Endothelial cell of umbilical vein (primary cell): ENCODE data around the gene PPP1R3A. TPM values are rescaled to one million over a fixed set of nuclear protein-coding genes. Genes with fewer than 3 reads are reported as not detected.

ENCODE experiments used
- BruUV-seq: library from RNA; stranded (reverse); fragments of 400-500 nt; replicated peaks from 2 replicates; lab custom pipeline; 2021; lab: Mats Ljungman, UMichigan
- CTCF ChIA-PET: fragments of 300-600, 350-600 bp; sonication (Branson Sonifier 250); formaldehyde crosslinking; loops from one replicate; lab custom pipeline; 2021; ENCODE audit warnings: antibody characterized with exemption, inconsistent platforms; lab: Charles Lee
- POLR2A ChIA-PET: fragments of 300-600, 350-600 bp; sonication (Branson Sonifier 250); formaldehyde crosslinking; loops from one replicate; lab custom pipeline; 2021; ENCODE audit warnings: antibody characterized with exemption, inconsistent platforms; lab: Charles Lee
- DNase-seq: peaks from one replicate; pipeline ENCODE4 v3.0.0-alpha.2; 2011; ENCODE audit warnings: low read depth, low spot score
- FAIRE-seq: peaks from 2 replicates; lab custom pipeline; 2011; peaks lifted over from hg19 to GRCh38; lab: Jason Lieb, UNC
- H2AFZ ChIP-seq: 2 replicates; pipeline ENCODE4 v1.6.0; 2012; ENCODE audit warnings: low read depth, low read length, control low read depth, inconsistent platforms
- H3K27ac ChIP-seq: 2 replicates; pipeline ENCODE4 v1.5.1; 2011; ENCODE audit warnings: low read depth, mild to moderate bottlenecking, control low read depth, low read length, moderate library complexity; ENCODE audit not compliant: insufficient read depth
- H3K27me3 ChIP-seq, 2 experiments: 2 replicates each; pipeline versions ENCODE4 v1.6.0 to v1.6.1; 2011; ENCODE audit warnings: low read length in 2 of 2, mixed read lengths in 1 of 2; ENCODE audit not compliant: control insufficient read depth in 2 of 2, insufficient read depth in 2 of 2
- H3K36me3 ChIP-seq, 2 experiments: 2 replicates in 1 of 2; 3 replicates in 1 of 2; pipeline ENCODE4 v1.5.1; 2011; ENCODE audit warnings: low read length in 2 of 2, mild to moderate bottlenecking in 1 of 2, moderate library complexity in 1 of 2; ENCODE audit not compliant: control insufficient read depth in 2 of 2, insufficient read depth in 2 of 2; ENCODE audit errors: extremely low read depth in 1 of 2
- H3K4me1 ChIP-seq: 3 replicates; pipeline ENCODE4 v1.5.1; 2011; ENCODE audit warnings: mild to moderate bottlenecking, low read length; ENCODE audit not compliant: control insufficient read depth, insufficient read depth; ENCODE audit errors: extremely low read depth
- H3K4me2 ChIP-seq: 2 replicates; pipeline ENCODE4 v1.6.1; 2011; ENCODE audit warnings: low read length, control low read depth, mixed read lengths; ENCODE audit not compliant: insufficient read depth
- H3K4me3 ChIP-seq, 3 experiments: fragments of 200-600 bp in 1 of 3; sonication (generic), shearing (Covaris generic) in 1 of 3; replicated peaks in 1 of 3; 2 replicates each; pipeline ENCODE4 v1.5.1; 2011 to 2016; ENCODE audit warnings: control low read depth in 3 of 3, low read length in 3 of 3, mild to moderate bottlenecking in 2 of 3, inconsistent platforms in 1 of 3, low read depth in 1 of 3, moderate library complexity in 1 of 3; ENCODE audit not compliant: insufficient read depth in 1 of 3
- H3K79me2 ChIP-seq: 2 replicates; pipeline ENCODE4 v1.6.0; 2012; ENCODE audit warnings: low read length, inconsistent platforms; ENCODE audit not compliant: control insufficient read depth, insufficient read depth
- H3K9ac ChIP-seq: replicated peaks from 2 replicates; pipeline ENCODE3; 2011; ENCODE audit warnings: low read length, control low read depth; ENCODE audit not compliant: insufficient read depth; ENCODE audit errors: extremely low read depth
- H3K9me1 ChIP-seq: replicated peaks from 3 replicates; pipeline ENCODE4 v1.6.0; 2011; ENCODE audit warnings: mild to moderate bottlenecking, low read length; ENCODE audit not compliant: control insufficient read depth, insufficient read depth; ENCODE audit errors: extremely low read depth
- H3K9me3 ChIP-seq: replicated peaks from 2 replicates; pipeline ENCODE4 v1.5.1; 2012; ENCODE audit warnings: low read length, inconsistent platforms; ENCODE audit not compliant: control insufficient read depth, insufficient read depth
- H4K20me1 ChIP-seq: replicated peaks from 2 replicates; pipeline ENCODE3; 2011; ENCODE audit warnings: mild to moderate bottlenecking, low read length; ENCODE audit not compliant: control insufficient read depth, insufficient read depth; ENCODE audit errors: extremely low read depth
- CTCF ChIP-seq, 2 donors: IDR thresholded peaks; 1 replicate in 1 of 2; 2 replicates in 1 of 2; pipeline ENCODE4 v1.5.1; 2011; ENCODE audit warnings: low read length in 2 of 2, mild to moderate bottlenecking in 2 of 2, moderate library complexity in 2 of 2, control low read depth in 1 of 2, inconsistent platforms in 1 of 2, low read depth in 1 of 2; ENCODE audit not compliant: insufficient read depth in 1 of 2; ENCODE audit errors: extremely low read depth in 1 of 2
- EZH2 ChIP-seq: IDR thresholded peaks from 2 replicates; pipeline ENCODE4 v1.6.1; 2012; ENCODE audit warnings: borderline replicate concordance, low read depth, mild to moderate bottlenecking, moderate library complexity, low read length, inconsistent platforms; ENCODE audit not compliant: severe bottlenecking
- FOS ChIP-seq: IDR thresholded peaks from 2 replicates; pipeline ENCODE4 v1.6.1; 2011; ENCODE audit warnings: mild to moderate bottlenecking, low read length, moderate library complexity, borderline replicate concordance; ENCODE audit not compliant: insufficient read depth
- GATA2 ChIP-seq: IDR thresholded peaks from 2 replicates; pipeline ENCODE4 v1.7.0; 2011; ENCODE audit warnings: low read depth, mild to moderate bottlenecking, moderate library complexity, mixed read lengths, low read length; ENCODE audit not compliant: insufficient read length, insufficient read depth
- JUN ChIP-seq: IDR thresholded peaks from 2 replicates; pipeline ENCODE4 v1.6.1; 2011; ENCODE audit warnings: borderline replicate concordance, low read depth; ENCODE audit not compliant: insufficient read length, insufficient read depth
- MAX ChIP-seq: IDR thresholded peaks from 2 replicates; pipeline ENCODE4 v1.6.1; 2011; ENCODE audit not compliant: insufficient read depth, insufficient read length
- MYC ChIP-seq: IDR thresholded peaks from one replicate; pipeline ENCODE4 v1.6.1; 2011; ENCODE audit warnings: mild to moderate bottlenecking, low read depth, low read length
- POLR2A ChIP-seq: IDR thresholded peaks from 2 replicates; pipeline ENCODE4 v1.6.1; 2012; ENCODE audit warnings: low read depth, mild to moderate bottlenecking, control low read depth, low read length
- POLR2AphosphoS5 ChIP-seq: IDR thresholded peaks from 2 replicates; pipeline ENCODE4 v1.6.1; 2012; ENCODE audit warnings: low read depth, mild to moderate bottlenecking, control low read depth, low read length, moderate library complexity; ENCODE audit not compliant: insufficient read depth
- dilution Hi-C: fragments of 300-500 bp; cut with MboI; formaldehyde crosslinking; loops from one replicate; pipeline ENCODE4 v1.15.0; 2019; ENCODE audit warnings: low sequenced_read_pairs; ENCODE audit not compliant: extremely low pct_ligation_motif_present
- intact Hi-C: fragments of 100-400 bp; cut with micrococcal nuclease; formaldehyde crosslinking; loops from one replicate; pipeline ENCODE4 v1.10.0; 2022
- polyA plus RNA-seq, 4 experiments: library from polyadenylated mRNA; depleted of rRNA in 3 of 4; stranded (reverse) in 3 of 4; unstranded in 1 of 4; fragments of >200 nt; gene quantifications; 2 replicates each; pipeline versions ENCODE4 v1.2.1 to v1.2.3, GENCODE V29; 2011 to 2012; ENCODE audit warnings: missing spikeins in 1 of 4
- total RNA-seq: library from RNA; stranded (reverse); gene quantifications from 2 replicates; pipeline ENCODE4 v1.2.3, GENCODE V29; 2021

The PPP1R3A gene
- total and polyA plus RNA-seq, 2 donors (not counting 3 experiments of a cell fraction or from before 2014, with no cell fraction given) = not detected

GRCh38 chr7:113953553-113953952 is 34.7 kb upstream of the PPP1R3A start:
- Histone ChIP-seq H3K9ac (no peak overlapping the region), H2AFZ (no peak overlapping the region), H3K27ac (no peak overlapping the region), H4K20me1 (no peaks in the 10 kb centered on the region), H3K4me3 (no peak overlapping the region), H3K27me3 (no peaks in the 10 kb centered on the region), H3K36me3 (no peaks in the 10 kb centered on the region), H3K4me2 (no peak overlapping the region), H3K4me1 (no peaks in the 10 kb centered on the region), H3K79me2 (no peaks in the 10 kb centered on the region), H3K9me1 (no peaks in the 10 kb centered on the region), H3K9me3 (no peaks in the 10 kb centered on the region)
- FAIRE-seq (no peak), DNase-seq (no peak)
- ChIA-PET POLR2A (no interaction called here), CTCF (no interaction called here)
- dilution Hi-C loops (no loop called here), intact Hi-C loops (no loop called here)
- no TSS peak for BruUV-seq
- TF ChIP-seq POLR2A (no peak), GATA2 (no peak), EZH2 (no peak), CTCF (IDR thresholded peaks at IDR 0.05; ENCODE audit: extremely low read depth in 1 of 2, insufficient read depth in 1 of 2, low read depth in 1 of 2, low read length in 2 of 2) (no peak), FOS (no peak), POLR2AphosphoS5 (no peak), MYC (no peak), MAX (no peak), JUN (no peak)
